Mucosa of descending colon (tissue), 3 donors: ENCODE data around the gene C10orf90. TPM values are rescaled to one million over a fixed set of nuclear protein-coding genes. Genes with fewer than 3 reads are reported as not detected.

Experiments
- ATAC-seq: fragments of 200-7000 bp; cut with Tn5 transposase; one replicate; pipeline ENCODE4 v1.9.1; 2020; ENCODE audit warnings: mild to moderate bottlenecking, moderate library complexity
- DNase-seq, 3 donors: peaks; one replicate each; pipeline ENCODE4 v3.0.0-alpha.2; 2020
- H3K36me3 ChIP-seq: fragments of 200-600 bp; one replicate; pipeline ENCODE4 v1.8.0; 2021; ENCODE audit warnings: low read depth, mild to moderate bottlenecking
- H3K4me1 ChIP-seq: fragments of 200-600 bp; one replicate; pipeline ENCODE4 v1.8.0; 2021; ENCODE audit warnings: low read depth, mild to moderate bottlenecking
- H3K4me3 ChIP-seq: fragments of 200-600 bp; one replicate; pipeline ENCODE4 v1.8.0; 2021; ENCODE audit warnings: mild to moderate bottlenecking
- H3K9me3 ChIP-seq: fragments of 200-600 bp; one replicate; pipeline ENCODE4 v1.8.0; 2021; ENCODE audit warnings: mild to moderate bottlenecking
- CTCF ChIP-seq: fragments of 200-600 bp; IDR thresholded peaks from one replicate; pipeline ENCODE4 v1.8.0; 2022; ENCODE audit warnings: antibody characterized with exemption, mild to moderate bottlenecking
- intact Hi-C, 2 donors: fragments of 100-400 bp; cut with DNase I in 1 of 2; cut with micrococcal nuclease in 1 of 2; formaldehyde crosslinking; loops; one replicate each; pipeline versions ENCODE4 v1.11.0 to v1.11.1; 2022; cut with DNase I, micrococcal nuclease
- total RNA-seq, 3 donors: library from RNA; stranded (reverse); fragmentation: NEBNext Ultra II Directional in 2 of 3; extraction: Animal tissue kit (Norgen Biotek cat#: 25700) in 2 of 3; gene quantifications; one replicate each; pipeline versions ENCODE4 v1.2.1 to v1.2.4, GENCODE V29; 2021 to 2023
- donor health status: DM: no; HTN: no; CAD: no; lungs with moderate emphysema.
- donor health status: DM: no; HTN: no; CAD: no.
- donor health status: DM: no; HTN: yes; CAD: no.

C10orf90 gene
- total RNA-seq, 3 donors from 2014 or later, result 1.1 TPM; not detected in 2

- no peak for ATAC-seq
- H3K9me3 ChIP-seq, result no peaks in the 10 kb centered on the region
- H3K4me3 ChIP-seq, result no peak overlapping the region
- no peaks in the 10 kb centered on the region for H3K4me1 ChIP-seq
- no peaks in the 10 kb centered on the region for H3K36me3 ChIP-seq
- DNase-seq, result no peak
- intact Hi-C loops, result no loop called here
- TF ChIP-seq CTCF, result no peak
Measured at GRCh38 chr10:126576336-126576735, 94.2 kb downstream of the C10orf90 start.

- no peak overlapping the region for H3K4me3 ChIP-seq
- intact Hi-C loops, result no loop called here
- H3K36me3 ChIP-seq, result no peaks in the 10 kb centered on the region
- H3K9me3 ChIP-seq, result no peaks in the 10 kb centered on the region
- ATAC-seq (no peak), DNase-seq (no peak)
- TF ChIP-seq CTCF, result no peak
- no peaks in the 10 kb centered on the region for H3K4me1 ChIP-seq
Measured at GRCh38 chr10:126570621-126571602, 99.6 kb downstream of the C10orf90 start.

- Histone ChIP-seq H3K9me3 (no peaks in the 10 kb centered on the region), H3K4me1 (no peaks in the 10 kb centered on the region), H3K4me3 (no peak overlapping the region), H3K36me3 (no peaks in the 10 kb centered on the region)
- ATAC-seq, result no peak
- no peak for TF ChIP-seq CTCF
- no peak for DNase-seq
- intact Hi-C loops, result no loop called here
Measured at GRCh38 chr10:126570245-126570570, 100.3 kb downstream of the C10orf90 start.

- H3K4me1 ChIP-seq, result no peaks in the 10 kb centered on the region
- H3K4me3 ChIP-seq, result no peak overlapping the region
- no peaks in the 10 kb centered on the region for H3K36me3 ChIP-seq
- DNase-seq (no peak), ATAC-seq (no peak)
- no peak for TF ChIP-seq CTCF
- no peaks in the 10 kb centered on the region for H3K9me3 ChIP-seq
- intact Hi-C loops, result no loop called here
Measured at GRCh38 chr10:126569513-126570244, 100.8 kb downstream of the C10orf90 start.

- ATAC-seq (no peak), DNase-seq (no peak)
- no peaks in the 10 kb centered on the region for H3K36me3 ChIP-seq
- no peak overlapping the region for H3K4me3 ChIP-seq
- no peak for TF ChIP-seq CTCF
- intact Hi-C loops, result no loop called here
- no peaks in the 10 kb centered on the region for H3K4me1 ChIP-seq
- H3K9me3 ChIP-seq, result no peaks in the 10 kb centered on the region
Measured at GRCh38 chr10:126568809-126569385, 101.6 kb downstream of the C10orf90 start.
